Measurements from ENCODE around the gene PAN2.

The PAN2 gene

DNA sequence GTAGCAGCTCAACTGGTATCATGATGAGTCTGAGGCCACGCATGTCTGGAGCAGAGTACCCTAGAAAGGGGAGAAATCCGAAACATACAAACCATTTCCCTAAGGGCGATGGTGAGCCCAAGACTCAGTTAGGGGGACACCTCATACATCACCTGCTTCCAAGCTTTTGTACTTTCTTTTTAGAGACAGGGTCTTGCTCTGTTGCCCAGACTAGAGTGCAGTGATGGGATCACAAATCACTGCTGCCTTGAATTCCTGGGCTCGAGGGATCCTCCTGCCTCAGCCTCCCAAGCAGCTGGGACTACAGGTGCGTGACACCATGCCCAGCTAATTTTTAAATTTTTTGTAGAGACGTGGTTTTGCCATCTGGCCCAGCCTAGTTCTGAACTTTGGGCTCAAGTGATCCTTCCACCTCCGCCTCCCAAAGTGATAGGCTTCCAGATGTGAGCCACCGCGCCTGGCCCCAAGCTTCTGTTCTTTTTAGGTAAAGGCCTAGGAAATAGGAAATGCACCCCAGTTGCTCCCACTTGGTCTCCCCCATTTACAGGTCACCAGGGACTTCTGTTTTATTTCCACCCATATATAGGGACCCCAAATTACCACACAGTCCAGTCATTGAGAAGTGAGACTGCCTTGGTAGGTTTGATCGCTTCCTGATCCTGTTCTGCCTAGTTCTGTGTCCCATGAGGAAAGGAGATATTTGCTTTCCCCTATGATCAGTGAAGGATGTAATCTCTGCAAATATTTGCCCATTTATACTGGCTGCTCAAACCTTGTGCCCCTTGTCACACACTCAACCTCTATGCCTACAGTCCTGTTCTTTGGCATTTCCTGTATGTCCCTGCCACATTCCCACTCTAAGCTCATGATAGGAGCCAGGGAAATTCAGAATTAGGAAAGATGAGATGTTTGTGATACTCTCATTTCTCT, 28.6 kb upstream of the PAN2 start, which contains the start of gene APOF:
TSS of gene APOF (minus strand) at position 728 of the 930 bp plus-strand sequence. CDS start at position 616, 112 bp downstream.
- Histone ChIP-seq H3K36me3 (ENCODE audit: control insufficient read depth in 1 of 2, insufficient read depth in 2 of 2, low read depth in 1 of 2, low read length in 2 of 2) (peaks cover 0 to 6% of the 10 kb centered on the region in 2 experiments), H3K14ac (ENCODE audit: low read length in 2 of 2) (no peak within 1 kb of the TSS), H3K4ac (ENCODE audit: low read depth in 1 of 2, low read length in 2 of 2) (no peak within 1 kb of the TSS), H3K79me1 (replicated peaks; ENCODE audit: low read length, poor library complexity, severe bottlenecking) (no peaks in the 10 kb centered on the region), H3K27ac (ENCODE audit: low read length, poor library complexity, severe bottlenecking) (no peak within 1 kb of the TSS), H3K4me1 (ENCODE audit: control insufficient read depth, insufficient read depth, low read depth, low read length) (peaks cover 2% of the 10 kb centered on the region), H3K27me3 (ENCODE audit: control insufficient read depth in 1 of 2, insufficient read depth in 1 of 2, low read length in 2 of 2) (no peaks in the 10 kb centered on the region), H3K9me3 (ENCODE audit: control insufficient read depth, low read length) (no peaks in the 10 kb centered on the region), H3K4me3 (ENCODE audit: insufficient read depth in 1 of 2, low read depth in 1 of 2, low read length in 2 of 2) (no peak within 1 kb of the TSS), H2BK12ac (ENCODE audit: low read length in 2 of 2) (no peak within 1 kb of the TSS), H4K91ac (ENCODE audit: low read length) (no peak within 1 kb of the TSS), H3K4me2 (ENCODE audit: low read length, poor library complexity, severe bottlenecking) (no peak within 1 kb of the TSS), H2AK5ac (ENCODE audit: low read length, severe bottlenecking) (no peak within 1 kb of the TSS), H2BK5ac (ENCODE audit: low read depth, low read length, poor library complexity, severe bottlenecking) (no peak within 1 kb of the TSS), H2BK15ac (ENCODE audit: low read depth, poor library complexity, severe bottlenecking) (no peak within 1 kb of the TSS), H3K9ac (ENCODE audit: low read length) (no peak within 1 kb of the TSS), H2AFZ (ENCODE audit: low read depth, low read length) (no peak within 1 kb of the TSS), H2BK120ac (ENCODE audit: low read depth, low read length) (no peak within 1 kb of the TSS), H4K8ac (ENCODE audit: low read length) (no peak within 1 kb of the TSS), H3K18ac (ENCODE audit: low read depth in 1 of 2, low read length in 2 of 2) (no peak within 1 kb of the TSS), H3K23ac (ENCODE audit: low read length in 2 of 2) (no peak within 1 kb of the TSS)
- no peak for DNase-seq
- 89% methylated on average over 9 of the region's 10 CpGs for WGBS

GRCh38 chr12:56361487-56362129, 27.8 kb upstream of the PAN2 start:
- H3K18ac ChIP-seq (ENCODE audit: low read depth in 1 of 2, low read length in 2 of 2), result no peak overlapping the region
- H3K27ac ChIP-seq (ENCODE audit: low read length, poor library complexity, severe bottlenecking), result no peak overlapping the region
- WGBS, result 90% methylated on average over 8 of the region's 8 CpGs
- no peak overlapping the region for H2BK5ac ChIP-seq (ENCODE audit: low read depth, low read length, poor library complexity, severe bottlenecking)
- no peak overlapping the region for H2AFZ ChIP-seq (ENCODE audit: low read depth, low read length)
- H2AK5ac ChIP-seq (ENCODE audit: low read length, severe bottlenecking), result no peak overlapping the region
- no peak for DNase-seq
- no peak overlapping the region for H2BK15ac ChIP-seq (ENCODE audit: low read depth, poor library complexity, severe bottlenecking)
- peak overlapping the region in 1 of 2 experiments; percentile 85 for H3K4me3 ChIP-seq (ENCODE audit: insufficient read depth in 1 of 2, low read depth in 1 of 2, low read length in 2 of 2)
- H2BK12ac ChIP-seq (ENCODE audit: low read length in 2 of 2), result no peak overlapping the region
- H3K79me1 ChIP-seq (replicated peaks; ENCODE audit: low read length, poor library complexity, severe bottlenecking), result no peaks in the 10 kb centered on the region
- H3K4me1 ChIP-seq (ENCODE audit: control insufficient read depth, insufficient read depth, low read depth, low read length), result peaks cover 2% of the 10 kb centered on the region
- H3K27me3 ChIP-seq (ENCODE audit: control insufficient read depth in 1 of 2, insufficient read depth in 1 of 2, low read length in 2 of 2), result no peaks in the 10 kb centered on the region
- no peak overlapping the region for H3K4ac ChIP-seq (ENCODE audit: low read depth in 1 of 2, low read length in 2 of 2)
- H3K9ac ChIP-seq (ENCODE audit: low read length), result no peak overlapping the region
- H4K91ac ChIP-seq (ENCODE audit: low read length), result no peak overlapping the region
- H4K8ac ChIP-seq (ENCODE audit: low read length), result no peak overlapping the region
- no peaks in the 10 kb centered on the region for H3K9me3 ChIP-seq (ENCODE audit: control insufficient read depth, low read length)
- H3K4me2 ChIP-seq (ENCODE audit: low read length, poor library complexity, severe bottlenecking), result no peak overlapping the region
- no peak overlapping the region for H2BK120ac ChIP-seq (ENCODE audit: low read depth, low read length)
- H3K14ac ChIP-seq (ENCODE audit: low read length in 2 of 2), result no peak overlapping the region
- peaks cover 0 to 8% of the 10 kb centered on the region in 2 experiments for H3K36me3 ChIP-seq (ENCODE audit: control insufficient read depth in 1 of 2, insufficient read depth in 2 of 2, low read depth in 1 of 2, low read length in 2 of 2)
- H3K23ac ChIP-seq (ENCODE audit: low read length in 2 of 2), result no peak overlapping the region

DNA sequence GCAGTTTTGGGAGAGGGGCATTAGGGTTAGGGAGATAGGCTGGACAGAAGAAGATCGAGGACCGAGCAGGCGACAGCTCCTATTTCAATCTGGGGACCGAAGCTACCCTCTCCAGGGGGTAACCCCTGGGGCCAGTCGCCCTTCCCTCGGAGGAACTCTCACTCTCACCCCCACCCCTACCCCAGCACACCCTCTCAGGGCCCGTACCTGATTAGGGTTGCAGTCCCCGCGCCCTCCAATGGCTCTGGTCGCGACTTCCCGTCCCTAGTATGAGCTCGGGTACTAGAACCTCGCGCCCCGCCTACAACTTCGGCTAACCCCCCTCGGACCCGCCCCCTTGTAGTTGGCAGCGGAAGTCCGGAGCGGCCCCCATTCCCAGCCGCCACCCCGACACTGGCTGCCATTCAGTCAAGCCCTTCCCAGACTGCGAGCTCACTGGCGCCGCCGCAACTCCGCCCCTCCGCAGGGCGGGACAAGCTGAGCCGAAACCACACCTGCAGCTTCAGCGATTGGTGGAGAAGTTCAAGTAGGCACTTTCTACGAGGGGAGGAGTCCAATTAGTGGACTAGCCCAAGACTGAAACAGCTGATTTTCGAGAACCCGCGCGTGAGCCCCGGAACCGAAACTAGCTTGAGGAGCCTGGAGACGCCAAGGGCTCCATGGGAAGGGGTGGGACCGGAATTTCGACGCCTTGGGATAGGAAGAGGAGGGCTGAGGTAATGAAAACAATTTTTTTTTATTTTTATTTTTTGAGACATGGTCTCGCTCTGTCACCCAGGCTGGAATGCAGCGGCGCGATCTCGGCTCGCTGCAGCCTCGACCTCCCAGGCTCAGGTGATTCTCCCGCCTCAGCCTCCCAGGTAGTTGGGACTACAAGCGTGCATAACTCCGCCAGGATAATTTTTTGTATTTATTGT, 26.3 kb upstream of the PAN2 start, which contains the start of gene STAT2:
TSS of gene STAT2 (minus strand) at position 257 of the 917 bp plus-strand sequence. CDS start 3,536 bp downstream, outside the sequence.
- Histone ChIP-seq H3K14ac (ENCODE audit: low read length in 2 of 2) (peak within 1 kb of the TSS in 1 of 2 experiments; percentile 64), H2BK120ac (ENCODE audit: low read depth, low read length) (no peak within 1 kb of the TSS), H3K4me1 (ENCODE audit: control insufficient read depth, insufficient read depth, low read depth, low read length) (peaks cover 2% of the 10 kb centered on the region), H2BK12ac (ENCODE audit: low read length in 2 of 2) (peak within 1 kb of the TSS in 1 of 2 experiments; percentile 49), H2AK5ac (ENCODE audit: low read length, severe bottlenecking) (peak within 1 kb of the TSS; percentile 89), H3K79me1 (replicated peaks; ENCODE audit: low read length, poor library complexity, severe bottlenecking) (peaks cover 12% of the 10 kb centered on the region), H3K27me3 (ENCODE audit: control insufficient read depth in 1 of 2, insufficient read depth in 1 of 2, low read length in 2 of 2) (no peaks in the 10 kb centered on the region), H3K9ac (ENCODE audit: low read length) (peak within 1 kb of the TSS; percentile 98), H3K23ac (ENCODE audit: low read length in 2 of 2) (no peak within 1 kb of the TSS), H4K91ac (ENCODE audit: low read length) (peak within 1 kb of the TSS; percentile 71), H3K9me3 (ENCODE audit: control insufficient read depth, low read length) (no peaks in the 10 kb centered on the region), H3K4me2 (ENCODE audit: low read length, poor library complexity, severe bottlenecking) (peak within 1 kb of the TSS; percentile 67), H2BK5ac (ENCODE audit: low read depth, low read length, poor library complexity, severe bottlenecking) (peak within 1 kb of the TSS; percentile 69), H3K4ac (ENCODE audit: low read depth in 1 of 2, low read length in 2 of 2) (peak within 1 kb of the TSS in 1 of 2 experiments; percentile 81), H2BK15ac (ENCODE audit: low read depth, poor library complexity, severe bottlenecking) (peak within 1 kb of the TSS; percentile 85), H2AFZ (ENCODE audit: low read depth, low read length) (peak within 1 kb of the TSS; percentile 62), H4K8ac (ENCODE audit: low read length) (peak within 1 kb of the TSS; percentile 92), H3K27ac (ENCODE audit: low read length, poor library complexity, severe bottlenecking) (peak within 1 kb of the TSS; percentile 86), H3K18ac (ENCODE audit: low read depth in 1 of 2, low read length in 2 of 2) (peak within 1 kb of the TSS; percentile 77 to 86), H3K36me3 (ENCODE audit: control insufficient read depth in 1 of 2, insufficient read depth in 2 of 2, low read depth in 1 of 2, low read length in 2 of 2) (peaks cover 12 to 23% of the 10 kb centered on the region in 2 experiments), H3K4me3 (ENCODE audit: insufficient read depth in 1 of 2, low read depth in 1 of 2, low read length in 2 of 2) (peak within 1 kb of the TSS; percentile 84 to 96)
- under 1% methylated on average over 54 of the region's 54 CpGs for WGBS
- peak; percentile 100 for DNase-seq
